GM12875 (cell line): ENCODE data around the gene GKN1.

Source experiments
- H3K4me3 ChIP-seq: one replicate; pipeline ENCODE4 v1.5.1; 2011; ENCODE audit warnings: low read depth, low read length, control low read depth
- CTCF ChIP-seq: IDR thresholded peaks from 2 replicates; pipeline ENCODE4 v1.5.1; 2011; ENCODE audit warnings: low read depth, mild to moderate bottlenecking, control low read depth, inconsistent platforms, low read length, moderate library complexity, borderline replicate concordance; ENCODE audit not compliant: insufficient read depth

GKN1 gene

GRCh38 chr2:68971591-68972231, 2.7 kb upstream of the GKN1 start:
- H3K4me3 ChIP-seq, result no peak overlapping the region
- TF ChIP-seq CTCF, result no peak

- no peak for TF ChIP-seq CTCF
- H3K4me3 ChIP-seq, result no peak overlapping the region
Observed at GRCh38 chr2:68974946-68975665, 670 bp downstream of the GKN1 start.

- no peak overlapping the region for H3K4me3 ChIP-seq
- no peak for TF ChIP-seq CTCF
Observed at GRCh38 chr2:68975844-68976243, 1.4 kb downstream of the GKN1 start.

- no peak for TF ChIP-seq CTCF
- no peak overlapping the region for H3K4me3 ChIP-seq
Observed at GRCh38 chr2:68977453-68977852, 3.0 kb downstream of the GKN1 start.

GRCh38 chr2:68978098-68978497, 3.7 kb downstream of the GKN1 start:
- H3K4me3 ChIP-seq, result no peak overlapping the region
- no peak for TF ChIP-seq CTCF

GRCh38 chr2:68980956-68981355, 6.5 kb downstream of the GKN1 start:
- TF ChIP-seq CTCF, result no peak
- H3K4me3 ChIP-seq, result no peak overlapping the region

GRCh38 chr2:68987021-68987503, 12.6 kb downstream of the GKN1 start:
- no peak for TF ChIP-seq CTCF
- H3K4me3 ChIP-seq, result no peak overlapping the region
